ENCODE measurements around the gene CYBC1.

Gene CYBC1

DNA sequence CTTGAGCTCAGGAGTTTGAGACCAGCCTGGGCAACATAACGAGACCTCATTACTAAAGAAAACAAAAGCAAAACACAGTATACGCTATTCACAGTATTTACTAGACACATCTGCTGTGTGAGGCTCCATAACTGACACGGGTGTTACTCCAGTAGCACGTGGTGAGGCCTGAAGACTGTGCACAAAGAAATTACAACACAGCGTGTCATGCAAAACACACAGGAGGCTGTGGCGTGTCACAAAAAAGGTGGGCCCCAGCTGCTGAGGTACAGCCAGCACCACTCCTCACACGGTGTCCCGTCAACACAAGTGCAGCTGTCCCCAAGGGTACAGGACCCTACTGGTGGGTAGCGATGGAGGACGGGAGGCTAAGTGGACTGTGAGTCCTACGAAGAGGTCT, 2.7 kb downstream of the CYBC1 start:
- DNase-seq (ENCODE audit: low read depth): no peak

- no peak for DNase-seq (ENCODE audit: low read depth)
These were observed 3.9 kb downstream of the CYBC1 start for GRCh38 chr17:82446649-82447048.

DNA sequence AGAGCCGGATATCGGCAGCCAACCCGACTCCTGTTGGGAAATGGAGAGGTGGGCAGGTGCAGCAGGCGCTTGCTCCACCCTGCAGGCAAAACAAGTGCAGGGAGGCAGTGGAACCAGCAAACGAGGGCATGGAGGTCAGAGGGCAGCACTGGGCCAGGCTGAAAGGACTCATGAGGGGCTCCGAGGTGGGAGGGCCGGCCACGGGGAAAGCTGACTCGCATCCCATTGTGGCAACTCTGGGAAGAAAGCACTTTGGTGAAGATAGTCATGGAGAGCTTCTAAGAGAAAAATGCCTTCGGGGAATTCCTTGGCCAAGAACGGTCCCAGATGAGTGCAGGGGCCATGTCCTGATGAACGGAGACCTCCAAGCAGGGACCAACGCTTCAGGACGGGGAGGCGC, 4.4 kb downstream of the CYBC1 start:
- DNase-seq (ENCODE audit: low read depth): no peak

DNA sequence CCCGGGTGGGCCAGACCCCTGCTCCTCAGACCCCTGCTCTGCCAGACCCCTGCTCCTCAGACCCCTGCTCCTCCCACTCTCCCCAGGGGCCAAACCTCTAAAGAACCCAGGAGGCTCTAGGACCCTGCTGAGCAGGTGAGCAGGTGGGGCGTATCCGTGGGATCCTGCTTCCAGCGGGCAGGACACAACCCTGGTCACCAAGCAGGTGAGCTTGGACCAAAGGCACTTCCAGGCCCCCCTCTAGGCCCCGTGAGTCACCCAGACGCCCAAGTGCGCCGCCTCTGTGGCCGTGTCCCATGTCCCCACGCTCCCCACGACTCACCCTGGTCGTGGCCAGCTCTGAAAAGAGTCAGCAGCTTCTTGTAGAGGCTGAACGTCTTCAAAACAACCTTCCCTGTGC, 5.0 kb downstream of the CYBC1 start:
- no peak for DNase-seq (ENCODE audit: low read depth)

DNA sequence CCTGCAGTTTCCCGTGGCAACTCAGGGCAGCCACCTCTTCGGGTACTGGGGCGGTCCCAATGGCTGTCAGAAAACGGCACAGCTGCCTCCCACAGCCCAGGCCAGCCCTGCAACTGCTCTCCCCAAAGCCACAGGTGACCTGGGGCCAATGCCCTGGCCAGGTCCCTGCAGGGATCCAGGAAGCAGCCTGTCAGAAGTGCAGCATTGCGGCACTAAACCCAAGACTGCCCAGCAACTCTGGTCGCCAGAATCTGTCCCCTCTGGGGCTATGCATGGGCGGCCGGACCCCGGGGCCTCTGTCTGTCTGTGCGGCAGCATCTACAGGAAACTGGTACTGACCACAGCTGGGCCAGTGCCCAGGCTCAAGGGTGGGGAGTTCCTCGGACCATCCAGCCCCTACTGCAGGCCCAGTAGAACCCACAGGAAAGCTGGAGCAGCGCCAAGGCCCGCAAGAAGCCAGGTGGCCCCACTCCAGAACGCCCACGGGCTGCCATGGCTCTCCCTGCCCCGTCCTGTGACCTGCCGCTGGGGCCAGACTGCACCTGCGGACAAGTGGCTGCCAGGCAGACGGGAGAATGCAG, 5.5 kb downstream of the CYBC1 start:
- DNase-seq (ENCODE audit: low read depth): no peak

DNA sequence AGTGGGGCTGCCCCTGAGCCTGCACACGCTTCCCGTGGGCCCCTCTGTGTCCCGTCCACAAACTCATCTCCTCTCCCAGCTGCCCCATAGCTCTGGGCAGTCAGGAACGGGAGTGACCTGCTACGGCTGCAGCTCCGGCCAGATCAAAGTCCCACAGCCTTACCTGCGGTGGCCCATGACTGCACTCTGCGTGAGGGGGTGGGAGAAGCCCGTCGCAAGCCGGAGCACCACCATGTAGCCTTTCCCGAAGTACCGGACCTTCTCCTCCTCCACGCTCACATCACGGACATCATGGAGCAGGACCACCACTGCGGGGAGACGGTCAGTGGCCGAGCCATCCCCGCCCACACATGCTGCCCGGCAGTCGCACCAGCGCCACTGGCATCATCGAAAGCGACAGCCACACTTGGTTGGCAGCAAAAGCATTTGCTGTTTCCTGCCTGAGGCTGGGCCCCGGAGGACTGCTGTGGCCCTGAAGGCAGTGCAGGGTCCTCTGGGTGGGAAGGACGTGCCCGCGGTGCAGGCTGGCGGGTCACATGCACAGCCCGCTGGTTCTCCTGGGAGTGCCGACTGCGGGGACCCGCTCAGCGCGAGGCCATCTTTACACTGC, 6.2 kb downstream of the CYBC1 start:
- no peak for DNase-seq (ENCODE audit: low read depth)

GRCh38 chr17:82443465-82444283, 6.9 kb downstream of the CYBC1 start:
- DNase-seq (ENCODE audit: low read depth): no peak

GRCh38 chr17:82442643-82443464, 7.7 kb downstream of the CYBC1 start:
- no peak for DNase-seq (ENCODE audit: low read depth)

DNA sequence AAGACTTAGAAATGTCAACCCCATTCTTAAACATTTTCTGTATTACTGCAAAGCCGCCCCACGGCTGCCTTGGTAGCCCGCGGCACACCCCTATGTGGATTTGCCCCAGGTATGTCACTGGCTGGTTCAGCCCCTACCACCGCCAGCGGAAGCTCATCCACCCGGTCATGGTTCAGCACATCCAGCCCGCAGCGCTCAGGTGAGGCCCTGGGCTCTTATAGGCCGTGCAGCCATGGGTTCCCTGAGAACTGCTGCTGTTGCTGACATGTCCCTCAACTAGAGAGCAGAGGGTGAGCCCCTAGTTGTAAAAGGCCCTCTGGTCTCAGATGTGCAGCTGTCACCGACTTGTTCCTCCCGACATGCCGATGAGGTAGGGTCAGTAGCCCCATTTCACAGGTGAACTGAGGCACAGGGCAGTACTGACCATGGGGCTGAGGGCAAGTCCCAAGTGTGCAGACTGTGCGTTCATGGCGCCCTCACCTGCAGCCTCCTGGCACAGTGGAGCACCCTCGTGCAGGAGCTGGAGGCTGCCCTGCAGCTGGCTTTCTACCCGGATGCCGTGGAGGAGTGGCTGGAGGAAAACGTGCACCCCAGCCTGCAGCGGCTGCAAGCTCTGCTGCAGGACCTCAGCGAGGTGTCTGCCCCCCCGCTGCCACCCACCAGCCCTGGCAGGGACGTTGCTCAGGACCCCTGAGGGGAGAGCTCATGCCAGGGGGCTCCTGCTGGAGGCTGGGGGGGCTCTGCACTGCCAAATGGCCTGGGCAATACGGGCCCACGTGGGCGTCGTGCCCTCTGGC, 8.7 kb downstream of the CYBC1 start:
- no peak for DNase-seq (ENCODE audit: low read depth)

DNA sequence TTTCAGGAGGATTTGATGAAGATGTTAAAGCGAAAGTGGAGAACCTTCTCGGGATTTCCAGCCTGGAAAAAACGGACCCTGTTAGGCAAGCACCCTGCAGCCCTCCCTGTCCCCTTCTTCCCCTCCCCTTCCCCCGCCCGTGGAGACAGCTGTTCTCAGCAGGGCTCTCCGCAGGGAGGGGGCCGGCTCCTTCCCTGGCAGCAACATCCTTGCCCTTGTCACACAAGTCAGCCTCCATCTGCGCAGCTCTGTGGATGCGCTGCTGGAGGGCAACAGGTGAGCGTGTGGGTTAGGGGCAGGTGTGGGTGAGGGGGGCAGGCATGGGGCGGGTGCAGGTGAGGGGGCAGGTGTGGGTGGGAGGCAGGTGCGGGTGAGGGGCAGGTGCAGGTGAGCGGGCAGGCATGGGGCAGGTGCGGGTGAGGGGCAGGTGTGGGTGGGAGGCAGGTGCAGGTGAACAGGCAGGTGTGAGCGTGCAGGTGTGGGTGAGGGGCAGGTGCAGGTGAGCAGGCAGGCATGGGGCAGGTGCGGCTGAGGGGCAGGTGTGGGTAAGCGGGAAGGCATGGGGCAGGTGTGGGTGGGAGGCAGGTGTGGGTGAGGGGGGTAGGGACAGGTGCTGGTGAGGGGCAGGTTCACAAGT, 9.4 kb downstream of the CYBC1 start:
- DNase-seq (ENCODE audit: low read depth): no peak

DNA sequence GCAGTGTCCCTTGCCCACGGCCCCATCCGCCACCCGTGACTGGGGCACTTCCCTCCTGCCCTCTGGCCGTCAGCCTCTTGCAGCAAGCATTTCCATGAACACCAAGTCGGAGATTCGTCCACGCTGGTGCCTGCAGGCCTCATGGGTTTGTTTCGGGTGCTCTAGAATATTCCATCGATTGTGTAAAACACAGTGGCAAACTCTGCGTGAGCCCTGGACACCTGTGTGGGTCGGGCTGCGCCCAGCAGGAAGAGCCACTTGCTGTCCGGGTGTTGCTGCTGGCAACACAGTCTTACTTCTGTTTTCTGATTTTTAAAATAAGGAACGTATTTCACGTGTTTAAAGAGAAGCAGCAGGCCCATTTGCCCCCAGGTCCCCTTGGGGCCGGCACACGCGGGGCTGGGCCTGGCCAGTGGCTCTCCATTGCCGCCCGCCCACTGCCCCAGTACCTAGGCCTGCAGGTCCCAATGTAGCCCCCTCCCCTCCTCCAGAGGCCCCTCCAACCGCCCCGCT, 10.0 kb downstream of the CYBC1 start:
- no peak for DNase-seq (ENCODE audit: low read depth)

DNA sequence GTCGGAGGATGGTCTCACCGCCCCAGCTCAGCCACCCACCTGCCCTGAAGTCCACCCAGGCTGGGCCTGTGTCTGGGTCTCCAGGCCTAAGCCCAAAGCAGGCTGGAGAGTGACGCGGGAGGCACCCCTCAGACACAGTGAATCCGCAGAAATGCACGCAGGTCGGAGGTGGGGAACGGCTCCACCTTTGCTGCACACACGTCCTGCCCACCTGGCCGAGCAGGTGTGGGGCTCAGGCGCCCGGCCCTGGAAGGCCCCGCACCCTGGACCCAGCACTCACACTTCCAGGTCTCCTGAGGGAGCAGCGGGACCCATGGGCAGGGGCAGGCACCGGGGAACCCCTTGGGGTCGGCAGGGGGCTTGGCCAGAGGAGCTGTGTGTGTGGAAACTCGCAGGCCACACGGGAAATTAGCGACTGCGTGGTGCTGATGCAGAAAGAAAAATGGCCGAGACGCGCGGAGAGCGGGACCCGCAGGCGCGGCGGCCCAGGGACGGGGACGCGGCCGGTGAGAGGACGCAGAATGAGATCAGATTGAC, 10.7 kb downstream of the CYBC1 start:
- DNase-seq (ENCODE audit: low read depth): no peak

DNA sequence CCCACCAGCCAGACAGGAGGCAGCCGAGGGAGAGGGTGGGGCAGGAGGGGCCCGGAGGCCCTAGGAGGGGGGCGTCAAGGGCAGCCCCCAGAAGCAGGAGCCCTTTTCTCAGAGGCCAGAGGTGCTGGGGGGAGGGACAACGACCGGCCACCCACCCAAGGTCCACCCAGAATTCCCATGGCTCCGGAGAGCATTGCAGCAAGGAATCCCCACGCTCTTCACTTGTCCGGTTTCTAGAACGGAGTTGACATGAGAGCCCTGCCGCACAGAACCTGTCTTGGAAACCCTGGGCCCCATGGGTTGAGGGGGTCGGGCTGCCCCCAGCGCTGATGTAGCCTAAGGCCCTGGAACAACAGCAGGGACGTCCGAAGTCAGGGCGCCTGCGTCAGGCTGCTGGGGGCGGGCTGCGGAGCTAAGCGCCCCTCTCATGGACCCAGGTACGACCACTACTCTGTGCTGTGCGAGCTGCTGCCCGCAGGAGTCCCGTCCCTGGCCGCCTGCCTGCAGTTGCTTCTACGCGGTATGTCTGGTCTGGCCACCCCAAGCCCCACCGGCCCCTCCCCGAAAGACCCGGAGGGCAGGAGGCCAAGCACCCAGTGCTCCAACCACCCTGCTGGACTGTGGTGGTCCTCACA, 11.2 kb downstream of the CYBC1 start:
- DNase-seq (ENCODE audit: low read depth): no peak

GRCh38 chr17:82438401-82439193, 12.0 kb downstream of the CYBC1 start:
- no peak for DNase-seq (ENCODE audit: low read depth)

- DNase-seq (ENCODE audit: low read depth): no peak
These were observed 13.3 kb downstream of the CYBC1 start for GRCh38 chr17:82437325-82437668.

DNA sequence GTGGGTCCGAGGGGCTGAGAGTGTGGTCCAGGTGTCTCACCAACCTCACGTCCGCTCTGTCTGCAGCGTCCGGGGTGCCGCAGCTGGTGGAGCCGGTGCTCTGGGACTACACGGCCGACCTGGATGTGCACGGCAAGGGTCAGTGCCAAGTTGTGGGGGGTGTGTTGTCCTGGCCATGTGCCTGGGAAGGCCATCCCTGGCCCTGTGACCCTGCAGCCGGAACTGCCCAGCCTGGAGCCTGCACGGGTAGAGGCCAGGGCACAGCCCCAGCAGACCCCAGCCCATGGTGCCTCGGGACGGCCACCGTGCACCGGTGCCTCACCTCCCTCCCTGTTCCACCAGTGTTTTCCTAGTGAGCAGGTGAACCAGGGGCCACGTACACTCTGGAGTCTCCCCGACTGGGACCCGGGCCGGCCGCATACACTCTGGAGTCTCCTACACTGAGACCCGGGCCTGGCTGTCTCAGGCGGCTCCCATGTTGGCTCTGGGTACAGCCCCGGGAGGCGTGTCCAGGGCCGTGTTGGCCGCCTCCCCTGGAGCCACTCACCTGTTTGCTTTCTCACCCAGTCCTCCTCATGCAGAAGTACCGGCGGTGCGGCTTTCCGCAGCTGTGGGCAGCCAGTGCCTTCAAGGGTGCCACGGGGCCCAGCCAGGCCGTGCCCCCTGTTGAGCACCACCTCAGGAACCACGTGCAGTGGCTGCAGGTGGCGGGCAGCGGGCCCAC, 13.8 kb downstream of the CYBC1 start:
- no peak for DNase-seq (ENCODE audit: low read depth)

DNA sequence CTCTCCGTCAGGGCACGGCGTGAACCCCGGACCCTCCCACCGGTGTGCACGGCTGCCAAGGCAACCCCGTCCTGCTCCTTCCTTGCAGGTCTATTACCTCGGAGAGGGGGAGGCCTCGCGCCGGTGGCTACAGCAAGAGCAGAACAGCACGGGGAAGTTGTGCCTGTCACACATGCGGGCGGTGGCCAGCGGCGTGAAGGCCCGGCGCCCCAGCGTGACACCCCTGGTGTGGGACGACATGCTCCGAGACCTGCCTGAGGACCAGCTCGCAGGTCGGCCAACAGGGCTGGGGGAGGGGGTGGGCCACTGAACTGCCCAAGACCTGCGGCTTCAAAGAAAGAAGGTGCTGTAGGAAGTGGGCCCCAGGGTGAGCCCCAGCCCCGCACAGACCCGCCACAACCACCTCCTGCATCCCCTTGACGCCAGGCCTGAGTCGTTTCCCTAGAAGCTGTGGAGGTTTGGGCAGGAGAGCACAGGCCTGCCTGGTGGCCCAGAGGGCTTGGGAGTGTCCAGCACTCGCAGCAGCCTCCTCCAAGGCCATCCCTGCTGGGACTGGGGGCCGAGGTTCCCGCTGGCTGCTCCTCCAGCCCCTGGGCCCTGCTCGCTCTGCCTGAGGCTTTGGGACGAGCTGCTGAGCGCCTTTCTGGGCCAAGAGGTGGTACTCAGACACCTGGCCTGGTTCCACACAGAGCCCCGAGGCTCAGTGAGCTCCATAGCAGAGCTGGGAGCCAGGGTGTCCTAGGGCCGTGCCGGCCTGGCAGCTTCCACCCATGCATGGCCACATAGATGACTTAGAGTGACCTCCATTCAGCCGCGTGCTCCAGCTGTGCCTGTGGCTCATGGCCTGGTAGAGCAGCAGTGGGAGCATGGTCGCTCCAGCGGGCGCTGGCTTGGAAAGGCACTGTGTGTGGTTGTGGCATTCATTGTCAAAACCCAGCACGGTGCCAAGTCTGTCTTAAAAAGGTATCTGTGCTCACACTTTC, 14.7 kb downstream of the CYBC1 start:
- DNase-seq (ENCODE audit: low read depth): no peak

- no peak for DNase-seq (ENCODE audit: low read depth)
These were observed 15.4 kb downstream of the CYBC1 start for GRCh38 chr17:82435103-82435502.
